Renal pelvis (tissue), 4 donors: Measurements from ENCODE around the gene RBMS3. TPM values are rescaled to one million over a fixed set of nuclear protein-coding genes. Genes with fewer than 3 reads are reported as not detected.
"Not testable (repeated sequence)": the region's sequence is repeated elsewhere in the genome, so short reads cannot be mapped to it uniquely, and the experiment has no call there.

Source experiments
- DNase-seq: peaks from one replicate; pipeline ENCODE4 v3.0.0-alpha.2; 2013
- polyA plus RNA-seq, 3 donors: library from polyadenylated mRNA; unstranded; fragments of 120-200 nt; gene quantifications; one replicate each; pipeline ENCODE4 v1.2.1, GENCODE V29; 2013; ENCODE audit not compliant: insufficient read length in 3 of 3

Gene RBMS3
- polyA plus RNA-seq, 3 donors: 10.2 to 13.1 (median 11.6) TPM

DNA sequence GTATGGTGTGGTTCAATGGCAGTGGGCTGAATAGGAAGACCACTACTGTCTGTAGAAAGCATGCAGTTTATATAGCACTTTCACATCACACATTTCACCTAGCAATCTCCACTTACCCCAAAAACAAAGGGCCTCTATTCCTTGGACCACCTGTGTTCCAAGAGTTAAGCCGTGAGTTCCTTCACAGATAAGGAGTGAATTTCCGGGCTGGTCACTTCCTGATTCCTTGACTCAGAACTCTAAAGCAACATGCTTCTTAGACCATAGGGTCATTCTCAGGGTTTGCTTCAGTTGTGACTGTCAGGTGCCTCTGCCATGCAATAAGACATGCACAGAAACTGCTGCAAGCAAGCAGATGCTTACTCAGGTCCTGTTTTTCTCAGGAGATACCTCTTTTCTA lies 737.0 kb downstream of the RBMS3 start:
- no peak for DNase-seq

DNA sequence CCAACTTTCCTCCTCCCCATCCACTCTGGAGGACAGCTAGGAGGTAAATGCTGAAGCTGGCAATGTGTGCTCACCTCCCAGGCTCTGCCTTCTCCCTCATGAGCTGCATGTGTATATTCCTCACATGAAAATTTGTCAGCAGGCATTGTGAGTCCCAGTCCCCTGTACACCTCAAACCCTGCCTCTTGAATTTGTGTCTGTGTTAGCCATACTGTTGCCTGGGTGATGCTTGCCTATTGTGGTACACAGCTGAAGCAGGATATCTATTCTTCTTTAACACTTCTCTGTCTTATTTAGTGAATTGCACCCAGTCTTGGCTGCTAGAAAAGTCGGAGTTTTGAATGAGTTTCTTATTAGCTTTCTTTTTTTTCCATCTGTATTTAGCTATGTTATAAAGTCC lies 739.5 kb downstream of the RBMS3 start:
- DNase-seq: no peak

DNA sequence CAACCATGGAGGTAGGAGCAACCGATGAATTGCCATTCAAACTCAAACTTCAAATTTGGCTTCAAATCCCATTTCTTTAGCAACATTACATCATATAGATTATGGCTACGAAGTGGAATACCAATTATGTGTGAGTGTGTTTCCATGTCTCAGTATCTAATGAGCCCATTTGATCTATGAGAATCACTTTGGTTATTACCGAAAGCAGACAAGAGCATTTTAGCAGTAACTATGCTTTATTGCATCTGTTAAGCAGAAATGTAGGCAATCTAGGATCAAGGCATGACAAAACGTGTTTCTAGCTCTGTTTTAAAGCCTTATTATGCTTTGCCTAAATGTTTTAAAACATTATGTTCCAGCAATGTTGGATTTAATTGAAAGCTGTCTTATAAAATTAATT lies 743.6 kb downstream of the RBMS3 start:
- DNase-seq: no peak

DNA sequence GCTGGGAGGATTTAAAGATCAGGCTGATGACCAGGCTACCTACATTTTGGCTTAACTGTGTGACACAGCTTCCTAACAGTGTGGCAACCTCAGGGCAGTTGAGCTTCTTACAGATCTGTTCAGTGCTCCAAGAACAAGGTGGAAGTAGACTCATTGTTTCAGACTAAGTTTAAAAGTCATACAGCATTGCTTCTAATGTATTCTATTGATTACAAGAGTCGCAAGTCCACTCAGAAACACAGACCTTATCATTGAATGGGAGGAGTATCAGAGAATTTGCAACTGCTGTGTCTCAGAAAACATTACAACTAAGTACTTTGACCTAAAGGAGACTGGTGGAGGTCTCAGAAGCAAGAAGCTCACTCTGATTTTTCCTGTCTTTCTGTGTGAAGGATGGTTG lies 746.0 kb downstream of the RBMS3 start:
- no peak for DNase-seq

DNA sequence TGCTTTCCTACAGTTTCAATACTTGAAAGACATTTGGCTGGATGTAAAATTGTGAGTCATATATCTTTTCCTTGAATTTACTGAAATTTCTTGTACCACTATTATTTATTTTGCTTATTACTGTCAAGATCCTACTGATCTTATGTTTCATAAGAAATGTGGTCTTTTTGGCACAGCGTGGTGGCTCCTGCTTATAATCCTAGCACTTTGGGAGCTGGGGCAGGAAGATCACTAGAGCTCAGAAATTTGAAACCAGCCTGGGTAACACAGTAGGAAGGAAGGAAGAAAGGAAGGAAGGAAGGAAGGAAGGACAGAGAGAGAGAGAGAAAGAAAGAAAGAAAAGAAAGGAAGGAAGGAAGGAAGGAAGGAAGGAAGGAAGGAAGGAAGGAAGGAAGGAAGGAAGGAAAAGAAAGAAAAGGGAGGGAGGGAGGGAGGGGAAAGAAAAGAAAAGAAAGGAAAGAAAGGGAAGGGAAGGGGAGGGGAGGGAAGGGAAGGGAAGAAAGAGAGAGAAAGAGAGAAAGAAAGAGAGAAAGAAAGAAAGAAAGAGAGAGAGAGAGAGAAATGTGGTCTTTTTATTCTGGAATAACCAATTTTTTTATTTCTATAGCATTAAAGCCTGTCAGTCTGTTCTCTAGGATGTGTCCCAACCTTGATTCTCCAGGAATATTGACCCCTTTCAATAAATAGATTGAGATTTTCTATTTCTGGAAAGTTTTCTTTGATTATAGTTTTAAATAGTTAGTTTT lies 753.5 kb downstream of the RBMS3 start:
- DNase-seq: no peak

DNA sequence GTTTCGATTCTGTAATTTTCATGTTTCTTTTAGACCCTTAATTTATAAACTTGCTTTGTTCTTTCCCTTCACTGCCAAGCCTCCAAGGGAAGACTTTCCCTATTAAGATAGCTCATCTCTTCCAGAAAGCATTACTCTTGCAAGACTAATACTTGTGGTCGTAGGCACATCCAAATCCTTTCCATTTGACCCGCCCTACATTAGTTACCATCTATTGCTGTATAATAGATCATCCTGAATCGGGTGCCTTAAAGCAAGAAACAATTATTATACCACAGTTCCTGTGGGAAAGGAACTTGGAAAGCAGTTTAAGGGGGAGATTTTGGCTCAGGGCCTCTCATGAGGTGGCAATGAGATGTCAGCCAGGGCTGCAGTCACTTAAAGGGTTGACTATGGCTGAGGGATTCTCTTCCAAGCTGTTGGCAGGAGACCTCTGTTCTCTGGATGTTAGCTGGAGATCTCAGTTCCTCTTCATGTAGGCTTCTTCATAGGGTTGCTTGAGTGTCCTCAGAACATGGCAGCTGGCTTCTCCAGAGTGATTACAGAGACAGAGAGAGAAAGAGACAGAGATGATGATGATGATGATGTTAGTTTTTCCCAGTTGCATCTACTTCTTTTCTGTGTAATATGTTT lies 755.2 kb downstream of the RBMS3 start:
- DNase-seq: no peak

DNA sequence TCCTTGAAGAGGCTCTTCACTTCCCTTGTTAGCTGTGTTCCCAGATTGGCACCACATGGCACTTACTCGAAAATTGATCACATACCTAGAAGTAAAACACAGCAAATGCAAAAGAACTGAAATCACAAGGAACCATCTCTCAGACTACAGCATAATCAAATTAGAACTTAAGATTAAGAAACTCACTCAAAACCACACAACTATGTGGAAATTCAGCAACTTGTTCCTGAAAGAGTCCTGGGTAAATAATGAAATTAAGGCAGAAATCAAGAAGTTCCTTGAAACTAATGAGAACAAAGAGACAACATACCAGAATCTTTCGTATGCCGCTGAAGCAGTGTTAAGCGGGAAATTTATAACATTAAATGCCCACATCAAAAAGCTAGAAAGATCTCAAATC lies 759.3 kb downstream of the RBMS3 start:
- no peak for DNase-seq

DNA sequence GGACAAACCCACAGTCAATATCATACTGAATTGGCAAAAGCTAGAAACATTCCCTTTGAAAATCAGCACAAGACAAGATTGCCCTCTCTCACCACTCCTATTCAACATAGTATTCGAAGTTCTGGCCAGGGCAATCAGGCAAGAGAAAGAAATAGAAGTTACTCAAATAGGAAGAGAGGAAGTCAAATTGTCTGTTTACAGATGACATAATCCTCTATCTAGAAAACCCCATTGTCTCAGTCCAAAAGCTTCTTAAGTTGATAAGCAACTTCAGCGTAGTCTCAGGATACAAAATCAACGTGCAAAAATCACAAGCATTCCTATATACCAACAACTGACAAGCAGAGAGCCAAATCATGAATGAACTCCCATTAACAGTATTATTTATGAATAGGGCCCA lies 760.6 kb downstream of the RBMS3 start:
- not testable (repeated sequence) for DNase-seq

DNA sequence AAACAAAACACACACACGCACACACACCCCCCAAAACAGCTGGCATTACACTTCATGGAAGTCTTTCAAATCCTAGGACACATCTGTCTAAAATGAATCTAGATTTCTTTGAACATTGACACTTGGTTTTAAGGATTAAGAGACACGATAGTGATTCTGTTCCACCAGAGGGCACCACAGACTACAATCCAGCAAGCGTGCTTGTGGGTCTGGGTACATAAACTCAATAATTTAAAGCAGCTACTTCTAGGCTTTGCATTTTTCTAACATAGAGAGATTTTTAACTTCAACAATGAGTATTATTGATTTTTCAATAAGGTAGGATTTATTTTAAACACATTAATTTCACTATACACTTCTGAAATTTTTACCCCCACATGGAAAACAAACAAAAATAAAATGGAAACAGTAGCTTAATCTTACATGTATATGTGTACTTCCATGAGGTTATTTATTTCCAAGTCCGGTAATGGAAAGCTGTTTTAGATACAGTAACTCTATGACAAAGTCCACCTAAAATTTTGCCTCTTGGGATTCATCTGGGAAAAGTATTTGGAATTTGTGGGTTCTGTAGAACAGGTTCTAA lies 761.5 kb downstream of the RBMS3 start:
- DNase-seq: peak; percentile 75

DNA sequence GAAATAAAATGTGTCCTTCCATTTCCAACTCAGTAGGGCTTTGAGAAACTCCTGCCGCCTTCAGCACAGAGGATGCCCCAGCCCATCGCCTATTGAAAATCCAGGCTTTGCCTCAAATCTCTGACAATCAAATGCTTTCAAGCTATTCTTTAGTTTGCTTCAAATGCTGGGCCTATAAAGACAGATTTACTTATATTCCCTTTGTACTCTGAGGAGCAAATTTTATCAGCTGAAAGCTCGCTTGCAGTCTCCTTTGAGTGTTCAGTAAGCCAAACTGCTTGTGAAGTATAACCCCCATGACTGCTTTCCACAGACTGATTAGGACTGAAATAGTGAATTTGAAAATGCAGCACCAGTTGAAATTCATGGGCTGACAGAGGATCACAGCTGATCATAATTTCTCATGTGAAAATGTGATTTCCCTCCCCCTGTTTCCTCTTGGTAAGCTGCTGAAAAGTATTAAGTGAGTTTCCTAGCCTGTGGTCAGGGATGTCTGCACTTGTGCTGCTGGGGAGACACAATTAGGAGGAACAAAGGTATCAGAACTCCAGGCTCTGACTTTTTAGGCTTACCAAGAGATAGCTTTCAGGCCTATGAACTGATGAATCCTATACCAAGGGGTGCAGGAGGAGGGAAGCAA lies 762.2 kb downstream of the RBMS3 start:
- DNase-seq: no peak

DNA sequence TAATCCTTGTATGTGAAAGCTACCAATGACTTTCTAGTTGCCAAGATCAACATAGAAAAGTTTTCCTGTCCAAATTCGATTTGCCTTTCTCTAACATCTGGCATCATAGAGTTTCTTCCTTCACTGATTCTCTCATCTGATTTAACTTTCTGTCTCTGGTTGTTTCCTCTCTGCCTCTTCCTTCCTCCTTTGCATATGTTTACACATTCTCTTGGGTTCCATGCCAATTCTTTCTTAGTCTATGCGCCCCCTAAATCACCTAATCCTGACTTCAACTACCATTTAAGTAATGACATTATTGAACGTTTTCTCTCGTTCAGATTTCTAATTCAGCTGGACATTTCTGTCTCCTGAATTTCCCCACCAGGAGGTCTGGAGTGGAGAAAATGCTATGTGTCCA lies 763.6 kb downstream of the RBMS3 start:
- DNase-seq: no peak

DNA sequence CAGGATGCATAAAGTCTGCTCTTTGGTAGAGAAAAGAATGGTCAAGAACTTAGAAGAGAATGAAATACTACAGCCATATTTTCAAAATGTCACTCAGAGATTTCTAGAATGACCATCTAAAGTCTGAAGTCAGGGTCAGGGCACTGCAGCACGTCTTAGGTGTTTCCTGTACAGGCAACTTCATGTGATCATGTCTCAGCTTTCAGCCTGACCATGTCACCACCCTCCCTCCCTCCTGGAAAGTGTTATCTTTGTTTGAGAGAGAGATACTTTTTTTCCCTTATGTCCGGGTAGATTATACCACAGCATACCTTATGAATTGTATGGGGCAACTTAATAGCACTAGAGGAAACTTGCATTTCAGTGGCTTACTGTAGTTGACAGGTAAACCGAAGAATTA lies 767.6 kb downstream of the RBMS3 start:
- DNase-seq: no peak

DNA sequence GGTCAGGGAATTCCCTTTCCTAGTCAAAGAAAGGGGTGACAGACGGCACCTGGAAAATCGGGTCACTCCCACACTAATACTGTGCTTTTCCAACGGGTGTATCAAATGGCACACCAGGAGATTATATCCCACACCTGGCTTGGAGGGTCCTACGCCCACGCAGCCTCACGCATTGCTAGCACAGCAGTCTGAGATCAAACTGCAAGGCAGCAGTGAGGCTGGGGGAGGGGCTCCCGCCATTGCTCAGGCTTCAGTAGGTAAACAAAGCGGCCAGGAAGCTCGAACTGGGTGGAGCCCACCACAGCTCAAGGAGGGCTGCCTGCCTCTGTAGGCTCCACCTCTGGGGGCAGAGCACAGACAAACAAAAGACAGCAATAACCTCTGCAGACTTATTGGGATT lies 769.2 kb downstream of the RBMS3 start:
- DNase-seq: not testable (repeated sequence)

DNA sequence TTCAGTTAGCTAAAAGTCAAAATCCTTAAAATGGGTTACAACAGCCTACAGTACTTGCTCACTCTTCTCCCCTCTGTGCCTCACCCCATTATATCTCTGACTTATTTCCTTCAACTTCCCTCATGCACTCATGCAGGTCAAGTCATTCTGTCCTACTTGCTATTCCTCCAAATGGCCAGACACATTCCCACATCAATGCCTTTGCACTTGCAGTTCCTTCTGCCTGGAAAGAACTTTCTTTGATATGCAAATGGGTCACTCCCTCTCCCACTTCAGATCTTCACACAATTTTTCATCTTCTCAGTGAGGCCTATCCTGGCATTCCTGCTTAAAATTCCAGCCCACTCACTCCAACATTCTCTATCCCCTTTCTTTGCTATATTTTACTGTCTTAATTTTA lies 778.4 kb downstream of the RBMS3 start:
- no peak for DNase-seq
